ENCODE data around the gene CDKN1B.

Gene CDKN1B

DNA sequence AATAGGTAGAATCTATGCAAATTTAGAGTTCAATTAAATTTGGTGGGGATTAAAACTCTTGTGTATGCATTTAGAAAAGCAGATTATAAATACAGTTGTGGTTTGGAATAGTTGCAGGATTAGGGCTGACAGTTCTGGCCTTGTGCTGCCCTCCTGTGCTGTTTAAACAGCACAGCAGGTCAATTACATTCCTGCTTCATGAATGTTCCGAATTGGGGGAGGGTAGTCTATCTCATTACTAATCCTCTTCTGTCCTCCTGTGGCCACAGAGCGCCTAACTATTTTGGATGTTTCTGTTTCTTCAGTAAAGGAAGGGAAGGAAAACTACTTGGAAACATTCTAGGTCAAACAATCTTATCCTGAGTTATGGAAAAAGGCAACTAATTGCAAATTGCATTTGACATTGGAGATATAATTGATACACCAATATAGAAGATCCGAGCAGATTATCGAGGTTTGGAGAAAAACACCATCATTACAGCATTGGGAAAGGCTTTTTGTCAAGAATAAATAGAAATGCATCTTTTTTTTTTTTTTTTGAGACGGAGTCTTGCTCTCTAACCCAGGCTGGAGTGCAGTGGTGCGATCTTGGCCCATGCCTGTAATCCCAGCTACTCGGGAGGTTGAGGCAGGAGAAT, 12.5 kb upstream of the CDKN1B start:
- no peak for DNase-seq

DNA sequence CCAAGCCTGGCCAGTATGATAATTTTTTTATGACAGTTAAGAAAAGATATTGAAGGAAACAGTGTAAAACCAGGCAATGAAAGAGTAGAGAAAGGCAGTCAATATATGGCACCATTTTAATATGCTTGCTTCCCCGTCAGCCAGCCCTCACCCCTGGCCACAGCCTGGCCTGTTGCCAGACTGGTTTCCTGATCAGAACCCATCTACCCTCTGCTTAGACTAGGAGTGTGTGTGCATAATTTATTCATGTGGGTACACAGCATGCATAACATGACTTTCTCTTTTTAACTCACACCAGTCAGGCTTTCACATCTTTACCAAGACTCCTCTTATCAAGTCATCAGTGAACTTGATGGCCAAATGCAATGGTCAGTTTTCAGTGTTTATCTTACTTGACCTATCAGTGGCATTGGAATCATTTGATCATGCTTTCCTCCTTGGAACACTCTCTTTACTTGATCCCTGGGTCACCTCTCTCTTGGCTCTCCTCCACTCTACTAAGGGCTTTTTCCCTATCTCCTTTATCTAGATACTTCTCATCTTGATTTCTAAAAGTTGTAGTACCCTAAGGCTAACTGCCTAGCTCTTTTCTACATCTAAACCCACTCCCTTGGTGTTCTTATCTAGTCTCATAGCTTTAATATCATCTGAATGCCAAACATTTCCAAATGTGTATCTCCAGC, 11.2 kb upstream of the CDKN1B start:
- DNase-seq = peak; percentile 67

GRCh38 chr12:12713932-12714275, 3.3 kb upstream of the CDKN1B start:
- no peak for DNase-seq

DNA sequence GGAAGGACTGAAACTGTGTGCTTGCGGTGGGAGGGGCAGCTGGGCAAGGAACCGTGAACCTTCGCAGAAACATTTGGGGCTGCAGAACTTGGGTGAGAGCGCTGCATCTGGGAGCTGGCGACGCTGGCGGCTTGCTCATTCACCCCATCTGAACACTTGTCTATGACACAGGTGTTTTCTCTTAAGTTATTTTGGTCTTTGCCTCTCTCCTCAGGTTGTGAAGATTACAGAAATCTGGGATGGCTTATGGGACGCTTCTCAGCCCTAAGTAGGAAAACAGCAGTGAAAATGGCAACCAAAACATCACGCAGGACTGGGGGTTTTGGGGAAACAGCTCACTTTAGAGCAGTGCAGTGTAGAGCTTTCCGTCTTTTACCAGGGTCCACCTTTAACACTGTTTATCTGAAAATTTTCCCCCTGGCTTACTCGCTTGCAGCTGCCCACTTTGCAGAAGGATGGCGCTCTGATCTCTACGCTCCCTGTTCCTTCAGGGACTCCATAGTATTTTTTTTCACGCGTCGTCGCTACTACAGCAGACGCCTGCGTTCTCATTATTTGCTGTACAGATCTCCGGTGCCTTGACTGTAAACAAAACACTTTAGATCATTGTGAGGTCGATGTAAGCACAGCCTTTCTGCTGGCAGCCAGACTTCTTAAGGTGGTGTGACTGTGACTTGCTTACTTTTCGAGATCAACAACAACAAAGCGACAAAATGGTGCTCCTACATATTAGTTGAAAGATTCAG, 2.7 kb upstream of the CDKN1B start:
- DNase-seq = peak; percentile 50

GRCh38 chr12:12715128-12715458, 2.1 kb upstream of the CDKN1B start:
- no peak for DNase-seq

DNA sequence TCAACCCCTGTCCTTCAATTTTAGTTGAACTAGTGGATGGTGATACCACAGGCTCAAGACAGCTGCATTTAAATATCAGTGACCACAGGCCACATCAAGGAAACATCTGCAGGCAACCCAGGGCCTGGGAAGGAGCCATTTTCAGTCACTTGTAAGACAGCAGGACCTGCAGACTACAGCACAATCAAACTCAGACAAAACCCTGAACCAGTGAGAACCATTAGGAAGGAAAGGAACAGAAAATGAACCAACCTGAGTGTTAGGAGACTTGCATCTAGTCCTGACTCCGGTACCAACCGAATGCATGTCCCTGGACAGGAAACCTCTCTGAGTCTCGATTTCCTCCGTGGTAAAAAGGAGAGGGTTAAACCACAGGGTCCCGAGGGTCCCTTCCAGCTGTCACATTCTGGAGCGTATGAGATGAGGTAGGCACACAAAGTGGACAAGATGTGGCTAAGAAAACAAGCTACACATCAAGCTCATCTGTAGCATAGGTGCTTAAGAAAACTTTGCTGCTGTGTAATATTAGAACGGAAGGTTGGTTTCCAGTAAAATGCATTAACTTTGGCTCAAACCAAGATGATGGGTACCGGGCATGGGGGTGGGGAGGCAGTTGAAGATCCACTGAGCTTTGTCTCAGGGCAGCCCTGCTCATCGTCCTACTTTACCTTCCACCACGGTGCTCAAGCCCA, 1.6 kb upstream of the CDKN1B start:
- DNase-seq = no peak

DNA sequence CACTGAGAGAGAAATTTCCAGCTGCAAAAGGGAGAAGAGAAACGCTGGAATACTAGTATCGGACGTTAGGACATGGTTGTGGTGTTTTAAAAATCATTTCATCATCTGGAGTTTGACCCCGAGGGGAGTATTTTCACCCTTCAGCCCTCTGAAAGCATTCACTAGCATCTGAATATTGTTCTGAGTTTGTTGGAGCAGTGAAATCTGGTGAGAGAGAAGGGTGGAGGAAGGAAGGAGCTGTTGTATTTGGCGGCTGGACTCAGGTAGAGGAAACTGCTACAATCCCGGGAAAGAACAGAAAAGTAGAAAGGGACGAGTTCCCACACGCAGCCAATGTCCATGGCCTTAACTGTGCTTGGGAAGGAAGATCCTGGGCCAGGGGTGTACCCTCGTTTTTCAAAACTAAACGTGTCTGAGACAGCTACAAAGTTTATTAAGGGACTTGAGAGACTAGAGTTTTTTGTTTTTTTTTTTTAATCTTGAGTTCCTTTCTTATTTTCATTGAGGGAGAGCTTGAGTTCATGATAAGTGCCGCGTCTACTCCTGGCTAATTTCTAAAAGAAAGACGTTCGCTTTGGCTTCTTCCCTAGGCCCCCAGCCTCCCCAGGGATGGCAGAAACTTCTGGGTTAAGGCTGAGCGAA, 896 bp upstream of the CDKN1B start:
- no peak for DNase-seq

DNA sequence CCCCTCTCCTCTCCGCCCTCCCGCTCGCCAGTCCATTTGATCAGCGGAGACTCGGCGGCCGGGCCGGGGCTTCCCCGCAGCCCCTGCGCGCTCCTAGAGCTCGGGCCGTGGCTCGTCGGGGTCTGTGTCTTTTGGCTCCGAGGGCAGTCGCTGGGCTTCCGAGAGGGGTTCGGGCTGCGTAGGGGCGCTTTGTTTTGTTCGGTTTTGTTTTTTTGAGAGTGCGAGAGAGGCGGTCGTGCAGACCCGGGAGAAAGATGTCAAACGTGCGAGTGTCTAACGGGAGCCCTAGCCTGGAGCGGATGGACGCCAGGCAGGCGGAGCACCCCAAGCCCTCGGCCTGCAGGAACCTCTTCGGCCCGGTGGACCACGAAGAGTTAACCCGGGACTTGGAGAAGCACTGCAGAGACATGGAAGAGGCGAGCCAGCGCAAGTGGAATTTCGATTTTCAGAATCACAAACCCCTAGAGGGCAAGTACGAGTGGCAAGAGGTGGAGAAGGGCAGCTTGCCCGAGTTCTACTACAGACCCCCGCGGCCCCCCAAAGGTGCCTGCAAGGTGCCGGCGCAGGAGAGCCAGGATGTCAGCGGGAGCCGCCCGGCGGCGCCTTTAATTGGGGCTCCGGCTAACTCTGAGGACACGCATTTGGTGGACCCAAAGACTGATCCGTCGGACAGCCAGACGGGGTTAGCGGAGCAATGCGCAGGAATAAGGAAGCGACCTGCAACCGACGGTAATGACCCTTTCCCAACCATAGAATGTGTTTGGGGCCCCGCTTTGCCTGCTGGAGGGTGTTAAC, 615 bp downstream of the CDKN1B start:
- DNase-seq = peak; percentile 25

DNA sequence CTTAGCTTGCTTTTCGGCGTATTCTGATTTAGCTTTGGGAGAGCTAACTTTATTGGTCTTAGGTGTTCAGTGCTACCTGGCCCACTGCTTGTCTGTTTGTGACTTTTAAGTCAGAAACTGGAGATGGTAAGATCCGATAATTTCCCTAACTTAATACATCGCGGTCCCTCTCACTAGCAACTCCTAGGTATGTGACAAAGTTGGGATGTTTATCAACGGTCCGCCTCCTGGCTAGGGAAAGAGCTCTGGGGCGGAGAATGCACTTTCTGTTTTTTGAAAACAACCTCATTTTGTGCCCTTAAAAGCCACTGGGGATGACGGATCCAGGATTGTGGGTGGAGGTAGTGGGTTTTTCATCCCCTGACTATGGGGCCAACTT, 1.2 kb downstream of the CDKN1B start:
- DNase-seq = peak; percentile 20

DNA sequence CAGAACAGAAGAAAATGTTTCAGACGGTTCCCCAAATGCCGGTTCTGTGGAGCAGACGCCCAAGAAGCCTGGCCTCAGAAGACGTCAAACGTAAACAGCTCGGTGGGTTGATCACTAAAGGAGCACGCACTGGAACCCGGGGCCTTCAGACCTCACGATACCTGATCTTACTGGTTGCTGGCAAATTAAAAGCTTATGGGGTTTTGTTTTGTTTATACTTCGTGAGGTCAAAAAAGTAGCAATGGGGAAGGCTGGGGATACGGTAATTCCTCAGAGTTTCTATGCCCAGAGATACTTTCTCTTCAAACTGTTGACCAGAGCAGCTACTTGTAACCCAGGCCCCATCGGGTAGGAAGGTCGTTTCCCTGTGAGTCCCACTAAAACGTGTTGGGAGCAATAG, 1.7 kb downstream of the CDKN1B start:
- no peak for DNase-seq

DNA sequence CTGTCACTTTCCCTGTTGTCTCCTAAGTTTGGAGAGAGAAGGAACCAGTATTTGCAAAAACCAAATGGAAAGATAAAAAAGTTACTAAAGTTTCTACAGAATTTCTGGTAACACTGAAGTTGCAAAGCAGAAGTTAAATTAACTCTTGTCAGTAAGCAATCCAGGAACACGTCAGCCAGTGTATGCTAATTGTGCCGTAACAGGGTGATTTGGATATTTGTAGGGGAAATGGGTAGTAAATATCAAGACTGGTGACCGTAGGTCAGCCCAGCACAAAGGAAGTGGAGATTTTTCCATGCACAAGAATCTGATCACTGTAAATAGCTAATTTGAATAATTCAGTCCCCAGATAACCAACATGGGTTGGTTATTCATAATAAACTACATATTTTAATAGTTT, 2.3 kb downstream of the CDKN1B start:
- DNase-seq = no peak

DNA sequence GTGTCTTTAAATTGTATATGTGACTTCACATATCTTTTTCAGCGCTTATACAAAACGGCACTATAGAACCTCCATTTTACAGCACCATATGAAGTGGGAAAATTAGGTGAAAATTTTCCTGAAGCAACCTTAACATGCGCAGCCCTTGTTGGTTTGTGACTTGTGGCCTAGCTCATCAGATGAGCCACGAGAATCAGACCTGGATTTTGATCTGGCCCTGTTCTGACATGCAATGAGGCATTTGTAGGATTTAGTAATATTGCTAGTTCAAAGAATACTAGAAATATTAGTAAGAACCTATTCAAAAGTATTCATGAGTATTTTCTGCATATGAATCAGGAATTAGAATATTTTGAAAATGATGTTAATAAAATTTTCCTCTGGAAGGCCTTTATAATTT, 2.9 kb downstream of the CDKN1B start:
- no peak for DNase-seq

GRCh38 chr12:12720672-12721161, 3.5 kb downstream of the CDKN1B start:
- no peak for DNase-seq

DNA sequence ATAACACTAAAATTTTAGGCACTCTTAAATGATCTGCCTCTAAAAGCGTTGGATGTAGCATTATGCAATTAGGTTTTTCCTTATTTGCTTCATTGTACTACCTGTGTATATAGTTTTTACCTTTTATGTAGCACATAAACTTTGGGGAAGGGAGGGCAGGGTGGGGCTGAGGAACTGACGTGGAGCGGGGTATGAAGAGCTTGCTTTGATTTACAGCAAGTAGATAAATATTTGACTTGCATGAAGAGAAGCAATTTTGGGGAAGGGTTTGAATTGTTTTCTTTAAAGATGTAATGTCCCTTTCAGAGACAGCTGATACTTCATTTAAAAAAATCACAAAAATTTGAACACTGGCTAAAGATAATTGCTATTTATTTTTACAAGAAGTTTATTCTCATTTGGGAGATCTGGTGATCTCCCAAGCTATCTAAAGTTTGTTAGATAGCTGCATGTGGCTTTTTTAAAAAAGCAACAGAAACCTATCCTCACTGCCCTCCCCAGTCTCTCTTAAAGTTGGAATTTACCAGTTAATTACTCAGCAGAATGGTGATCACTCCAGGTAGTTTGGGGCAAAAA, 4.1 kb downstream of the CDKN1B start:
- DNase-seq = no peak

DNA sequence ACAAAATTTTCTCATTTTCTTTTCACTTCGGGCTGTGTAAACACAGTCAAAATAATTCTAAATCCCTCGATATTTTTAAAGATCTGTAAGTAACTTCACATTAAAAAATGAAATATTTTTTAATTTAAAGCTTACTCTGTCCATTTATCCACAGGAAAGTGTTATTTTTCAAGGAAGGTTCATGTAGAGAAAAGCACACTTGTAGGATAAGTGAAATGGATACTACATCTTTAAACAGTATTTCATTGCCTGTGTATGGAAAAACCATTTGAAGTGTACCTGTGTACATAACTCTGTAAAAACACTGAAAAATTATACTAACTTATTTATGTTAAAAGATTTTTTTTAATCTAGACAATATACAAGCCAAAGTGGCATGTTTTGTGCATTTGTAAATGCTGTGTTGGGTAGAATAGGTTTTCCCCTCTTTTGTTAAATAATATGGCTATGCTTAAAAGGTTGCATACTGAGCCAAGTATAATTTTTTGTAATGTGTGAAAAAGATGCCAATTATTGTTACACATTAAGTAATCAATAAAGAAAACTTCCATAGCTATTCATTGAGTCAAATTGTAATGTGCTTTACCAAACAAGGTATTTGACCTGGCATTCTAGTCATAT, 4.8 kb downstream of the CDKN1B start:
- no peak for DNase-seq

DNA sequence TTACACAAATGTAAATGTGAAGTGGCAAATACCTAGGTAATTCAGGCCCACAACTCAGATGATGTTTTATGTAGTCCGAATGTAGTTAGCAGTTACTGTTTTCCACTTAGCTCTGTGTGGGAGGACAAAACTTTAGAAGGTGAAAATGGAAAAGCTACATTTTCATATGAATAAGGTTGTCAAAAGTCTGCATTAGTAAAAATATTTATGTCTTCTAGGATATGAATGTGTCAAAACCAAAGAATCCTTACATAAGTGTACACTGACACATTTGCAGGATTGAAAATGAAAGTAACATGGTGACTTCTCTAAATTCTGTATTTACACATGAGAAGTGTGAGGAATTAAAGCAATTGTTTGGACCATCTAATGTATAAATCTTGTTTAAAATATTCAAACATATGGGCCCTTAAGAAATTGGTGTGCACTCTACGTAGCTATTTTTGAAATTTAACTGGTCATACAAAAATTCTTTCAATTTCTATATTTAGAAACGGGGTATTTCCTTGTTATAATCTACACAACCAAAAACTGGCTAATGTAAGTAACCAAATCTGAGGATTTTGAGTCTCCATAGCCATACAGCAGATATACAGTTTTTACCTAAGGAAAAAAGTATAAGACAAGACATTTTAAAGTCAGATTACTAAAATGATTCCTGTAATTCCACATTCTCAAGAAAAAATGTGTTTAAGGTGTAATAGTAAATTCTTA, 5.4 kb downstream of the CDKN1B start:
- no peak for DNase-seq

DNA sequence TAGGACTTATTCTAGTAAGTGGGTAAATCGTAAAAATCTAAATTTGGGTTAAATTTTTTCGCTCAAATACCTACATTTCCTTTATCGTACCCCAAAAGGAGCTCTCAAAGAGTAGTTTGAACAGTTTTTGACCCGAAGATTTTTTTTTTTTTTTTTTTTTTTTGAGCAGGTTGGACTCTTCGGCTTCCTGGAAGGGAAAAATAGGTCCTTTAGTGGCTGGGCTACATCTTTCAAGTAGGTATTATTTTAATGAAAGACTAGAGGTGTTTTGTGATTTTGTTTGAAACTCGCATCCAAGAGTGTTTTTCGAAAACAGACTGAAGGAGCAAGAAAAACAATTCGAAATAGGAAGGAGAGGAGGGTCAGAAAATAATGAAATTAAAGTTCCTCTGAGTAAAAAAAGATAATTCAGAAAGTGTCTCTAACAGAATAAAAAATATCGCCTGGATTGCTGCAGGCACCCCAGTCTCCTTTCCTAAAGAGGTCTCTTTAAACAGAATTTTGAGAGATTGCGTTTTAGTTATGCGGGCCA, 6.0 kb downstream of the CDKN1B start:
- DNase-seq = no peak

DNA sequence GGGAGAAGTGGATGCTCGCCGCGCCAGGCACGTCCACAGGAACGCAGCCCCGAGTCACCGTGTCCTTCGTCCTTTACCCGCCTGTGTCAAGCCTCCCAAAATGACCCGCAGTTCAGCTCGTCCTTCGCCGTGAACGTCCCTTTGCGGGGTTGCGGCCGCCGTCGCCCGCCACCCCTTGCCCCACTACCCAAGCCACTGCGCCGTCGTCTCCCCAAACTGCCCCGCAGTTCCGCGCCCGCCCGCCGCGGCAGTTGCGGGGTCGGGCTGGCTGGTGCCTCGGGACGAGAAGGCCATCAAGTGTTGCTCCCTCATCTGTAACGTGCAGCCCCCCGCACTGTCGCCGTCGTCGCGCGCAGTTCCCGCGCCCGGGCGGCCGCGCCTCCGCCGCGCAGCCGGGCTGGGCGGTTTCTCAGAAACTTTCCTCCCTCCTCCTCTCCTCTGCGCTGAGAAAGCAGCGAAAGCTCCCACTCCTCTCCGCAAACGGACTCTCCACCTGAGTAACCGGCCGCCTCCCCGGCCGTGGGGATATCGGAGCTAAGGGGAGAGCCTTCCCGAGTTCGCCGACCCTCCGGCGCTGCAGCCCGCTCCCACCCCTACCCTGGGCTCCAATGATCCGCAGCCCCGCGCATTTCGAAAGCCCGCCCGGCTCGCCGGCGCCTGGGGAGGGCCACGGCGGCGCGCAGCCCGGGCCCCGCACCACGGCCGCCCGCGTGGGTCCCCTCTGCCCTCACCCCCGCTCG, 6.7 kb downstream of the CDKN1B start:
- DNase-seq = peak; percentile 43

- DNase-seq = no peak
Measured at GRCh38 chr12:12724421-12725085, 7.4 kb downstream of the CDKN1B start.
